Upper lobe of right lung (tissue), 1 donor: Measurements from ENCODE around the gene DZIP3. TPM values are rescaled to one million over a fixed set of nuclear protein-coding genes. Genes with fewer than 3 reads are reported as not detected.
A peak's percentile ranks its signal among the peaks of the same experiment; 100 is the strongest.

Experiments used
- ATAC-seq: fragments of 200-7000 bp; cut with Tn5 transposase; one replicate; pipeline ENCODE4 v1.9.1; 2020; ENCODE audit warnings: mild to moderate bottlenecking, moderate library complexity
- DNase-seq: peaks from one replicate; pipeline ENCODE4 v3.0.0-alpha.2; 2020
- H3K27ac ChIP-seq: fragments of 200-600 bp; one replicate; pipeline ENCODE4 v1.8.0; 2022
- H3K27me3 ChIP-seq: fragments of 200-600 bp; one replicate; pipeline ENCODE4 v1.8.0; 2022; ENCODE audit warnings: mild to moderate bottlenecking
- H3K36me3 ChIP-seq: fragments of 200-600 bp; one replicate; pipeline ENCODE4 v1.8.0; 2022
- H3K4me1 ChIP-seq: fragments of 200-600 bp; one replicate; pipeline ENCODE4 v1.8.0; 2022
- H3K4me3 ChIP-seq: fragments of 200-600 bp; one replicate; pipeline ENCODE4 v1.8.0; 2022; ENCODE audit warnings: mild to moderate bottlenecking
- H3K9me3 ChIP-seq: fragments of 200-600 bp; one replicate; pipeline ENCODE4 v1.8.0; 2022
- CTCF ChIP-seq: fragments of 200-600 bp; IDR thresholded peaks from one replicate; pipeline ENCODE4 v1.8.0; 2022; ENCODE audit warnings: antibody characterized with exemption
- intact Hi-C: fragments of 100-400 bp; cut with DNase I; formaldehyde crosslinking; loops from one replicate; pipeline ENCODE4 v1.11.0; 2022
- total RNA-seq: library from RNA; stranded (reverse); fragmentation: NEBNext Ultra II Directional; extraction: Animal tissue kit (Norgen Biotek cat#: 25700); gene quantifications from one replicate; pipeline ENCODE4 v1.2.1, GENCODE V29; 2021
- donor health status: DM: no; HTN: yes; CAD: no; lungs with severe emphysema.

DZIP3 gene
- total RNA-seq, 1 donor from 2014 or later: 8.9 TPM

- ATAC-seq: no peak
- H3K36me3 ChIP-seq: no peaks in the 10 kb centered on the region
- no peak for DNase-seq
- no peaks in the 10 kb centered on the region for H3K4me1 ChIP-seq
- no peaks in the 10 kb centered on the region for H3K27me3 ChIP-seq
- no peaks in the 10 kb centered on the region for H3K9me3 ChIP-seq
- TF ChIP-seq CTCF: no peak
- no peak overlapping the region for H3K4me3 ChIP-seq
- no peak overlapping the region for H3K27ac ChIP-seq
- intact Hi-C loops: no loop called here
Measured at GRCh38 chr3:108564564-108564963, 25.0 kb upstream of the DZIP3 start.

- Histone ChIP-seq H3K27me3 (no peaks in the 10 kb centered on the region), H3K27ac (no peak overlapping the region), H3K36me3 (no peaks in the 10 kb centered on the region), H3K9me3 (no peaks in the 10 kb centered on the region), H3K4me3 (no peak overlapping the region), H3K4me1 (no peaks in the 10 kb centered on the region)
- TF ChIP-seq CTCF: no peak
- intact Hi-C loops: no loop called here
- ATAC-seq: no peak
- no peak for DNase-seq
Measured at GRCh38 chr3:108565506-108565905, 24.0 kb upstream of the DZIP3 start.

- H3K9me3 ChIP-seq: no peaks in the 10 kb centered on the region
- no peaks in the 10 kb centered on the region for H3K4me1 ChIP-seq
- H3K27me3 ChIP-seq: no peaks in the 10 kb centered on the region
- TF ChIP-seq CTCF: no peak
- H3K4me3 ChIP-seq: no peak overlapping the region
- DNase-seq: no peak
- H3K27ac ChIP-seq: no peak overlapping the region
- intact Hi-C loops: no loop called here
- no peaks in the 10 kb centered on the region for H3K36me3 ChIP-seq
- no peak for ATAC-seq
Measured at GRCh38 chr3:108566599-108566998, 22.9 kb upstream of the DZIP3 start.

GRCh38 chr3:108569336-108569735, 20.2 kb upstream of the DZIP3 start:
- H3K9me3 ChIP-seq: no peaks in the 10 kb centered on the region
- H3K27me3 ChIP-seq: no peaks in the 10 kb centered on the region
- H3K36me3 ChIP-seq: no peaks in the 10 kb centered on the region
- no peak overlapping the region for H3K27ac ChIP-seq
- intact Hi-C loops: no loop called here
- TF ChIP-seq CTCF: no peak
- no peaks in the 10 kb centered on the region for H3K4me1 ChIP-seq
- no peak for DNase-seq
- H3K4me3 ChIP-seq: no peak overlapping the region
- ATAC-seq: no peak

GRCh38 chr3:108578064-108578463, 11.5 kb upstream of the DZIP3 start:
- no peaks in the 10 kb centered on the region for H3K4me1 ChIP-seq
- H3K4me3 ChIP-seq: no peak overlapping the region
- intact Hi-C loops: no loop called here
- no peaks in the 10 kb centered on the region for H3K27me3 ChIP-seq
- no peak for TF ChIP-seq CTCF
- no peak overlapping the region for H3K27ac ChIP-seq
- ATAC-seq (no peak), DNase-seq (no peak)
- no peaks in the 10 kb centered on the region for H3K9me3 ChIP-seq
- H3K36me3 ChIP-seq: no peaks in the 10 kb centered on the region

DNA sequence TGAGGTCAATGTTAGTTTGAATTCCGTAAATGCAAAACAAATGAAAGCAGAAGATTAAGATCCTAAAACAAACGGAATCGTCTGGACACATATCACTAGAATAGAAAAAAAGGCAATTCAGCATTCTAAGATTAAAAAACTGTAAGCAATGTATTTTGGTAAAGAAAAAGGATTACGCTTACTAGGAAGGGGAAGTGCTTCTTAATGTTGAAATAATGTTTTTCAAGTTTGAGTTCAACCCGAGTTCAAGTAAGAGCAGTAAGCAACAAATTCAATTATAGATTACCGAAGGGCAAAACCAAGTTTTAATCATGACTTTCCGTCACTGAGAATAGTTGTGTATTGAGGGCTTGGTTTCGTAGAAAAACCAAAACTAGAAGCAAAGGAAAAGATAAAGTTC, 921 bp upstream of the DZIP3 start:
- no peaks in the 10 kb centered on the region for H3K27me3 ChIP-seq
- TF ChIP-seq CTCF: no peak
- ATAC-seq (no peak), DNase-seq (no peak)
- peak overlapping the region; percentile 73 for H3K4me3 ChIP-seq
- H3K4me1 ChIP-seq: peaks cover 11% of the 10 kb centered on the region
- no peaks in the 10 kb centered on the region for H3K36me3 ChIP-seq
- intact Hi-C loops: no loop called here
- no peaks in the 10 kb centered on the region for H3K9me3 ChIP-seq
- peak overlapping the region; percentile 93 for H3K27ac ChIP-seq
